HCT116 (cell line): ENCODE results near the gene COL23A1. TPM values are rescaled to one million over a fixed set of nuclear protein-coding genes. Genes with fewer than 3 reads are reported as not detected.

Experiments used
- ATAC-seq: fragments of 200-7000 bp; cut with Tn5 transposase; 2 replicates; pipeline ENCODE4 v1.9.1; 2020; ENCODE audit warnings: mild to moderate bottlenecking, moderate library complexity
- BruUV-seq: library from RNA; stranded (reverse); fragments of 400-500 nt; replicated peaks from 2 replicates; lab custom pipeline; 2021; lab: Mats Ljungman, UMichigan
- CTCF ChIA-PET: fragments of 300-600 bp; sonication (Branson Sonifier 250); formaldehyde crosslinking; loops from one replicate; lab custom pipeline; 2021; ENCODE audit warnings: antibody characterized with exemption; lab: Charles Lee
- POLR2A ChIA-PET: fragments of 300-600, 350-600 bp; sonication (Branson Sonifier 250); formaldehyde crosslinking; loops from one replicate; lab custom pipeline; 2021; ENCODE audit warnings: antibody characterized with exemption; lab: Charles Lee
- RAD21 ChIA-PET, 2 experiments: fragments of 300-600 bp; sonication (Branson Sonifier 250); formaldehyde crosslinking; loops; one replicate each; lab custom pipeline; 2023; ENCODE audit warnings: low total read pairs in 2 of 2; ENCODE audit not compliant: uncharacterized antibody in 2 of 2, unreplicated experiment in 2 of 2, low non-redundant PET in 1 of 2; lab: Charles Lee
- DNase-seq: peaks from one replicate; pipeline ENCODE4 v3.0.0-alpha.2; 2010; ENCODE audit warnings: low read depth, low spot score
- H2AFZ ChIP-seq: fragments of 200-600 bp; shearing (Covaris generic), sonication (generic); 2 replicates; pipeline ENCODE4 v1.6.1; 2017; ENCODE audit warnings: low read depth, mixed run types, mixed read lengths, antibody characterized with exemption, low read length; ENCODE audit not compliant: poor library complexity, severe bottlenecking
- H3K27ac ChIP-seq: 2 replicates; pipeline ENCODE4 v1.5.1; 2012; ENCODE audit warnings: low read depth, low read length
- H3K27me3 ChIP-seq: fragments of 200-600 bp; sonication (generic); 2 replicates; pipeline ENCODE4 v1.6.1; 2016; ENCODE audit warnings: mixed run types, low read length, mixed read lengths; ENCODE audit not compliant: insufficient read depth
- H3K36me3 ChIP-seq, 2 experiments: fragments of 200-500 bp in 1 of 2; fragments of 200-600 bp in 1 of 2; sonication (Bioruptor generic) in 1 of 2; sonication (generic) in 1 of 2; 2 replicates each; pipeline versions ENCODE4 v1.5.1 to v1.6.1; 2014 to 2016; ENCODE audit warnings: low read length in 2 of 2, inconsistent platforms in 1 of 2, mixed read lengths in 1 of 2, mixed run types in 1 of 2; ENCODE audit not compliant: insufficient read depth in 2 of 2, control insufficient read depth in 1 of 2
- H3K4me1 ChIP-seq, 2 experiments: fragments of 200-600 bp in 1 of 2; sonication (generic) in 1 of 2; 2 replicates each; pipeline versions ENCODE4 v1.5.1 to v1.6.1; 2012 to 2017; ENCODE audit warnings: low read length in 2 of 2, inconsistent platforms in 1 of 2, mild to moderate bottlenecking in 1 of 2, mixed read lengths in 1 of 2, mixed run types in 1 of 2, moderate library complexity in 1 of 2; ENCODE audit not compliant: insufficient read depth in 2 of 2, control insufficient read depth in 1 of 2
- H3K4me2 ChIP-seq: fragments of 200-600 bp; sonication (generic); 2 replicates; pipeline ENCODE4 v1.6.1; 2017; ENCODE audit warnings: mixed run types, low read length, mixed read lengths
- H3K4me3 ChIP-seq, 2 experiments: fragments of 200-600 bp in 1 of 2; sonication (generic) in 1 of 2; replicated peaks in 1 of 2; 2 replicates each; pipeline ENCODE4 v1.5.1; 2011 to 2016; ENCODE audit warnings: low read length in 2 of 2, control low read depth in 1 of 2, low read depth in 1 of 2, mild to moderate bottlenecking in 1 of 2, mixed read lengths in 1 of 2, mixed run types in 1 of 2
- H3K79me2 ChIP-seq: fragments of 200-600 bp; sonication (generic); 2 replicates; pipeline ENCODE4 v1.6.1; 2017; ENCODE audit warnings: mild to moderate bottlenecking, mixed run types, low read length, moderate library complexity, mixed read lengths; ENCODE audit not compliant: insufficient read depth
- H3K9ac ChIP-seq: fragments of 200-600 bp; sonication (generic); 2 replicates; pipeline ENCODE4 v1.6.1; 2016; ENCODE audit warnings: low read length, mixed read lengths
- H3K9me2 ChIP-seq: fragments of 200-600 bp; sonication (generic), shearing (Covaris generic); 2 replicates; pipeline ENCODE4 v1.6.1; 2017; ENCODE audit warnings: mixed run types, mild to moderate bottlenecking, moderate library complexity; ENCODE audit not compliant: insufficient read depth
- H3K9me3 ChIP-seq, 2 experiments: fragments of 200-500 bp in 1 of 2; fragments of 200-600 bp in 1 of 2; sonication (Bioruptor generic) in 1 of 2; sonication (generic) in 1 of 2; 2 replicates each; pipeline ENCODE4 v1.6.1; 2014 to 2017; ENCODE audit warnings: low read length in 2 of 2, mixed read lengths in 2 of 2, inconsistent platforms in 1 of 2, low read depth in 1 of 2, mild to moderate bottlenecking in 1 of 2, mixed run types in 1 of 2, moderate library complexity in 1 of 2; ENCODE audit not compliant: control insufficient read depth in 1 of 2, insufficient read depth in 1 of 2
- H4K20me1 ChIP-seq: fragments of 200-600 bp; sonication (generic), shearing (Covaris generic); 2 replicates; pipeline ENCODE4 v1.6.1; 2017; ENCODE audit warnings: mixed run types, mild to moderate bottlenecking, moderate library complexity; ENCODE audit not compliant: insufficient read depth
- CBX3 ChIP-seq: IDR thresholded peaks from 2 replicates; pipeline ENCODE4 v1.6.1; 2012; ENCODE audit warnings: low read depth
- CEBPB ChIP-seq: IDR thresholded peaks from 2 replicates; pipeline ENCODE4 v1.6.1; 2012; ENCODE audit warnings: low read depth
- ELF1 ChIP-seq: IDR thresholded peaks from 2 replicates; pipeline ENCODE4 v1.6.1; 2012; ENCODE audit warnings: low read depth, borderline replicate concordance
- EZH2phosphoT487 ChIP-seq: fragments of 200-600 bp; IDR thresholded peaks from 2 replicates; pipeline ENCODE4 v1.6.1; 2018; ENCODE audit warnings: antibody characterized with exemption, borderline replicate concordance
- FOSL1 ChIP-seq: IDR thresholded peaks from 2 replicates; pipeline ENCODE4 v1.6.1; 2012; ENCODE audit warnings: low read depth
- JUND ChIP-seq: IDR thresholded peaks from 2 replicates; pipeline ENCODE4 v1.6.1; 2012
- POLR2A ChIP-seq: IDR thresholded peaks from 2 replicates; pipeline ENCODE4 v1.7.0; 2011; ENCODE audit warnings: borderline replicate concordance; ENCODE audit not compliant: insufficient read depth, insufficient read length; ENCODE audit errors: extremely low read depth
- POLR2AphosphoS5 ChIP-seq: IDR thresholded peaks from 2 replicates; pipeline ENCODE4 v1.6.1; 2011; ENCODE audit warnings: mild to moderate bottlenecking, low read depth, low read length, moderate library complexity
- RAD21 ChIP-seq: IDR thresholded peaks from 2 replicates; pipeline ENCODE4 v1.6.1; 2012; ENCODE audit warnings: low read depth, mild to moderate bottlenecking
- SIN3A ChIP-seq: IDR thresholded peaks from 2 replicates; pipeline ENCODE4 v1.6.1; 2012; ENCODE audit warnings: low read depth
- SP1 ChIP-seq: IDR thresholded peaks from 2 replicates; pipeline ENCODE4 v1.6.1; 2012; ENCODE audit warnings: low read depth
- SRF ChIP-seq: IDR thresholded peaks from 2 replicates; pipeline ENCODE4 v1.6.1; 2012; ENCODE audit warnings: low read depth
- YY1 ChIP-seq: IDR thresholded peaks from 2 replicates; pipeline ENCODE4 v1.6.1; 2011; ENCODE audit warnings: low read length, low read depth, moderate library complexity, mild to moderate bottlenecking; ENCODE audit not compliant: insufficient replicate concordance; ENCODE audit errors: extremely low read depth
- ZFX ChIP-seq: fragments of 450-650 bp; IDR thresholded peaks from 2 replicates; pipeline ENCODE4 v1.6.1; 2017
- ZNF274 ChIP-seq: fragments of 200-500 bp; sonication (Bioruptor generic); IDR thresholded peaks from 2 replicates; pipeline ENCODE4 v1.6.1; 2014; ENCODE audit warnings: mild to moderate bottlenecking, low read depth, low read length, inconsistent platforms
- intact Hi-C: fragments of 100-400 bp; cut with micrococcal nuclease; formaldehyde crosslinking; loops from 2 replicates; pipeline ENCODE4 v1.10.0; 2022
- total RNA-seq: library from RNA; stranded (reverse); gene quantifications from one replicate; pipeline ENCODE4 v1.2.1, GENCODE V29; 2021; ENCODE audit not compliant: unreplicated experiment
- TF ChIP-seq, protein P1 (sequence below): IDR thresholded peaks from 2 replicates; pipeline ENCODE4 v1.6.1; 2011; ENCODE audit warnings: mild to moderate bottlenecking, low read length, moderate library complexity; ENCODE audit not compliant: insufficient replicate concordance; ENCODE audit errors: extremely low read depth
- TF ChIP-seq, protein P2 (sequence below): IDR thresholded peaks from 2 replicates; pipeline ENCODE4 v1.6.1; 2012
- TF ChIP-seq, protein P3 (sequence below): IDR thresholded peaks from 2 replicates; pipeline ENCODE4 v1.6.1; 2012; ENCODE audit warnings: low read depth

Gene COL23A1
- total RNA-seq, 1 experiment from 2014 or later = not detected

DNA sequence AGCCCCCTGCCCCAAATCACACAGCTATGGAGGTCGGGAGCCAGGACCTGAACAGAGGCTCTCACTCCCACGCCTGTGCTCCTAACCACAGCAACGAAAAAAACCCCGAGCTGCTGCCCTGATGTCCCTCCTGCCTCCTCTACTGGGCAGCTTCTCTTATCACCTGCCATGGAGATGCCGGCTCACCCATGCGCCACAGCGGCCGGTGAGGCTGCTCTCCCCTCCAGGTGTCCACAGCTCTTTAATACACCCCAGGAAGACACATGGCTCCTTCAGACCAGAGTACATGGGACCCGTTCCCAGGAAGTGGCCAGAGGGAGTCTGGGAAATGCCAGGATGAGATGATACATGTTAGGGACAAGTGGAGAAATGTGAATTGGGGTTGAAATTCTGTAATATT lies 110.9 kb downstream of the COL23A1 start (continued):
- TF ChIP-seq, protein P1, sequence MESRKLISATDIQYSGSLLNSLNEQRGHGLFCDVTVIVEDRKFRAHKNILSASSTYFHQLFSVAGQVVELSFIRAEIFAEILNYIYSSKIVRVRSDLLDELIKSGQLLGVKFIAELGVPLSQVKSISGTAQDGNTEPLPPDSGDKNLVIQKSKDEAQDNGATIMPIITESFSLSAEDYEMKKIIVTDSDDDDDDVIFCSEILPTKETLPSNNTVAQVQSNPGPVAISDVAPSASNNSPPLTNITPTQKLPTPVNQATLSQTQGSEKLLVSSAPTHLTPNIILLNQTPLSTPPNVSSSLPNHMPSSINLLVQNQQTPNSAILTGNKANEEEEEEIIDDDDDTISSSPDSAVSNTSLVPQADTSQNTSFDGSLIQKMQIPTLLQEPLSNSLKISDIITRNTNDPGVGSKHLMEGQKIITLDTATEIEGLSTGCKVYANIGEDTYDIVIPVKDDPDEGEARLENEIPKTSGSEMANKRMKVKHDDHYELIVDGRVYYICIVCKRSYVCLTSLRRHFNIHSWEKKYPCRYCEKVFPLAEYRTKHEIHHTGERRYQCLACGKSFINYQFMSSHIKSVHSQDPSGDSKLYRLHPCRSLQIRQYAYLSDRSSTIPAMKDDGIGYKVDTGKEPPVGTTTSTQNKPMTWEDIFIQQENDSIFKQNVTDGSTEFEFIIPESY = no peak
- TF ChIP-seq SIN3A (no peak), JUND (no peak), FOSL1 (no peak), EZH2phosphoT487 (no peak), CEBPB (no peak), SP1 (no peak), CBX3 (no peak), ZFX (no peak), ELF1 (no peak), SRF (no peak), POLR2A (no peak)

DNA sequence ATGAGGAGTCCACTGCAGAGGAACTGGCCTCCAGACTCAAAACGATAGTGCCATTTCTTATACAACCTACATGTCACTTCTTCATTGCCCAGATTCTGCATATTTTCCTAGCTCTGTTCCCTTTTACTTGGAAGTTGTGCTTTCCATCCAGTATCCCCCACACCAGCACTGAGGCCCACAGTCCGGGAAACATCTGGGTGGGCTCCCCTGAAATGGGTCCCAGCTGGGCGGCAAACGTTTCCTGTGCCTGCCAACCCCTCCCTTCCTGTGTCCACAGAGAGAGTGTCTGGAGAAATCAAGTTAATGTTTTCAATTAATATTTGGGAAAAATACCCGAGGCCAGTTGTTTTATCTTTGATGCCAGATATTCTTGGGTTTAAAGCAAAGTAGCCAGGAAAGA lies 111.8 kb downstream of the COL23A1 start:
- Histone ChIP-seq H2AFZ (no peak overlapping the region), H3K4me3 (no peak overlapping the region), H3K4me1 (peaks cover 0 to 2% of the 10 kb centered on the region in 2 experiments; a peak in 1 of 4 replicates), H3K36me3 (no peaks in the 10 kb centered on the region), H3K4me2 (no peak overlapping the region), H3K79me2 (no peaks in the 10 kb centered on the region), H3K9ac (no peak overlapping the region), H3K9me2 (no peaks in the 10 kb centered on the region), H3K27me3 (no peaks in the 10 kb centered on the region), H4K20me1 (no peaks in the 10 kb centered on the region), H3K27ac (no peak overlapping the region), H3K9me3 (no peaks in the 10 kb centered on the region)
- intact Hi-C loops = no loop called here
- no TSS peak for BruUV-seq
- TF ChIP-seq POLR2A (no peak), ZFX (no peak), ZNF274 (no peak), SP1 (no peak), ELF1 (no peak), RAD21 (no peak), EZH2phosphoT487 (no peak), JUND (no peak), YY1 (no peak), SRF (no peak), POLR2AphosphoS5 (no peak)
- TF ChIP-seq, protein P2, sequence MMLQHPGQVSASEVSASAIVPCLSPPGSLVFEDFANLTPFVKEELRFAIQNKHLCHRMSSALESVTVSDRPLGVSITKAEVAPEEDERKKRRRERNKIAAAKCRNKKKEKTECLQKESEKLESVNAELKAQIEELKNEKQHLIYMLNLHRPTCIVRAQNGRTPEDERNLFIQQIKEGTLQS = no peak
- TF ChIP-seq, protein P1 = no peak
- TF ChIP-seq, protein P3, sequence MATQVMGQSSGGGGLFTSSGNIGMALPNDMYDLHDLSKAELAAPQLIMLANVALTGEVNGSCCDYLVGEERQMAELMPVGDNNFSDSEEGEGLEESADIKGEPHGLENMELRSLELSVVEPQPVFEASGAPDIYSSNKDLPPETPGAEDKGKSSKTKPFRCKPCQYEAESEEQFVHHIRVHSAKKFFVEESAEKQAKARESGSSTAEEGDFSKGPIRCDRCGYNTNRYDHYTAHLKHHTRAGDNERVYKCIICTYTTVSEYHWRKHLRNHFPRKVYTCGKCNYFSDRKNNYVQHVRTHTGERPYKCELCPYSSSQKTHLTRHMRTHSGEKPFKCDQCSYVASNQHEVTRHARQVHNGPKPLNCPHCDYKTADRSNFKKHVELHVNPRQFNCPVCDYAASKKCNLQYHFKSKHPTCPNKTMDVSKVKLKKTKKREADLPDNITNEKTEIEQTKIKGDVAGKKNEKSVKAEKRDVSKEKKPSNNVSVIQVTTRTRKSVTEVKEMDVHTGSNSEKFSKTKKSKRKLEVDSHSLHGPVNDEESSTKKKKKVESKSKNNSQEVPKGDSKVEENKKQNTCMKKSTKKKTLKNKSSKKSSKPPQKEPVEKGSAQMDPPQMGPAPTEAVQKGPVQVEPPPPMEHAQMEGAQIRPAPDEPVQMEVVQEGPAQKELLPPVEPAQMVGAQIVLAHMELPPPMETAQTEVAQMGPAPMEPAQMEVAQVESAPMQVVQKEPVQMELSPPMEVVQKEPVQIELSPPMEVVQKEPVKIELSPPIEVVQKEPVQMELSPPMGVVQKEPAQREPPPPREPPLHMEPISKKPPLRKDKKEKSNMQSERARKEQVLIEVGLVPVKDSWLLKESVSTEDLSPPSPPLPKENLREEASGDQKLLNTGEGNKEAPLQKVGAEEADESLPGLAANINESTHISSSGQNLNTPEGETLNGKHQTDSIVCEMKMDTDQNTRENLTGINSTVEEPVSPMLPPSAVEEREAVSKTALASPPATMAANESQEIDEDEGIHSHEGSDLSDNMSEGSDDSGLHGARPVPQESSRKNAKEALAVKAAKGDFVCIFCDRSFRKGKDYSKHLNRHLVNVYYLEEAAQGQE = no peak
- ChIA-PET RAD21 (no interaction called here), CTCF (no interaction called here), POLR2A (no interaction called here)
- no peak for ATAC-seq
- DNase-seq = no peak
